Uterus (tissue), 4 donors: ENCODE results near the gene CD22. TPM values are rescaled to one million over a fixed set of nuclear protein-coding genes. Genes with fewer than 3 reads are reported as not detected.

Source experiments
- DNase-seq, 2 donors: peaks; one replicate each; pipeline ENCODE4 v3.0.0-alpha.2; 2019 to 2020
- H3K27ac ChIP-seq, 2 donors: fragments of 200-600 bp; sonication (generic); 1 replicate in 1 of 2; 2 replicates in 1 of 2; pipeline ENCODE4 v1.5.1; 2016 to 2018
- H3K27me3 ChIP-seq, 2 donors: fragments of 200-600 bp; sonication (generic); one replicate each; pipeline ENCODE4 v1.5.1; 2018 to 2019; ENCODE audit warnings: control low read depth in 1 of 2
- H3K36me3 ChIP-seq, 2 donors: fragments of 200-600 bp; sonication (generic); one replicate each; pipeline ENCODE4 v1.5.1; 2019; ENCODE audit warnings: control low read depth in 1 of 2
- H3K4me1 ChIP-seq, 2 donors: fragments of 200-600 bp; sonication (generic); one replicate each; pipeline ENCODE4 v1.5.1; 2018 to 2019; ENCODE audit warnings: control low read depth in 1 of 2
- H3K4me3 ChIP-seq, 2 donors: fragments of 200-600 bp; sonication (generic); 1 replicate in 1 of 2; 2 replicates in 1 of 2; pipeline ENCODE4 v1.5.1; 2018 to 2019; ENCODE audit warnings: mild to moderate bottlenecking in 1 of 2
- H3K9me3 ChIP-seq, 2 donors: fragments of 200-600 bp; sonication (generic); one replicate each; pipeline ENCODE4 v1.5.1; 2019; ENCODE audit warnings: control low read depth in 1 of 2
- CTCF ChIP-seq, 4 experiments: fragments of 200-600 bp in 2 of 4; fragments of 450-650 bp in 2 of 4; sonication (generic) in 2 of 4; IDR thresholded peaks; one replicate each; pipeline ENCODE4 v1.5.1; 2016 to 2019; ENCODE audit warnings: antibody characterized with exemption in 4 of 4, mild to moderate bottlenecking in 2 of 4, moderate library complexity in 1 of 4
- POLR2A ChIP-seq, 2 donors: fragments of 450-650 bp; IDR thresholded peaks; one replicate each; pipeline ENCODE4 v1.6.1; 2016; ENCODE audit warnings: antibody characterized with exemption in 2 of 2, mild to moderate bottlenecking in 1 of 2, moderate library complexity in 1 of 2
- intact Hi-C: fragments of 100-400 bp; cut with DNase I; formaldehyde crosslinking; loops from one replicate; pipeline ENCODE4 v1.15.1; 2023; ENCODE audit warnings: low total_unique reads
- total RNA-seq, 4 donors: library from RNA; depleted of rRNA in 3 of 4; stranded (reverse); fragments of >200 nt in 3 of 4; gene quantifications; one replicate each; pipeline versions ENCODE4 v1.1.0 to v1.2.4, GENCODE V29; 2014 to 2023
- donor health status: DM: yes; HTN: yes; CAD: no.

CD22 gene
- total RNA-seq = 1 to 10 TPM in 2 of 4 donors, under 1 TPM in 2; under 0.01 to 9.4 (median 1.3) TPM

DNA sequence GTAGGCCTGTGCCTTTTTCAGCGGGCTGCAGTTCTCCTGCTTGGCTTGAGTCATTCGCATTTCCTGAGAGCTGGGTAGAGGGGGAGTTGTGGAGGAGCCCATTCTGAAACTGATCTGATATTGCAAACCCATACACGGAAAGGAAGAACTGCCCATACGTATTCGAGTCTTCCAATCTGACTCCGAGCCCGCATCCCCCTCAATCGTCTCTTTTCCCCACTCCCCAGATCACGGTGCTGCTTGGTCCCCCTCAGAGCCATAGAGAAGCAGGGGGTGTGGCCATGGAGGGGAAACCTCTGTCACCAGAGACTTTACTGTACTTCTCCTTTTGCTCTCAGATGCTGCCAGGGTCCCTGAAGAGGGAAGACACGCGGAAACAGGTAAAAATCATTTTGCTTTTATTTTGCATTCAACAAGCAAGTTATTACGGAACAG is at the start of gene CD22:
TSS of gene CD22 (plus strand) at position 337 of the 435 bp plus-strand sequence. CDS start 2,854 bp downstream, outside the sequence.
- Histone ChIP-seq H3K36me3 (no peaks in the 10 kb centered on the region), H3K9me3 (no peaks in the 10 kb centered on the region), H3K4me1 (no peaks in the 10 kb centered on the region), H3K4me3 (no peak within 1 kb of the TSS), H3K27me3 (no peaks in the 10 kb centered on the region), H3K27ac (no peak within 1 kb of the TSS)
- intact Hi-C loops = no loop called here
- no peak for TF ChIP-seq POLR2A (IDR thresholded peaks at IDR 0.05)
- no peak for TF ChIP-seq CTCF (IDR thresholded peaks at IDR 0.05)
- no peak for DNase-seq

DNA sequence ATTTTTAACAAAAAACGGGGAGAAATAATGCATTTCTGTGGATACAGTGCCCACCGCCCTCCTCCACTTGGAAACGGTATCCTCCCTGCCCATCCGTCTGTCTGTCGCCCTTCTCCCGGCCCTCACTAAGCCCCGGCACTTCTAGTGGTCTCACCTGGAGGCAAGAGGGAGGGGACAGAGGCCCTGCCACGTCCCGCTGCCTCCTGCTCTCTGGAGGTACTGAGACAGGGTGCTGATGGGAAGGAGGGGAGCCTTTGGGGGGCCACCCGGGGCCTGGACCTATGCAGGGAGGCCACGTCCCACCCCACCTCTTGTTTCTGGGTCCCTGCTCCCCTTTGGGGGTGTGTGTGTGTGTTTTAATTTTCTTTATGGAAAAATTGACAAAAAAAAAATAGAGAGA is 49.6 kb upstream of the CD22 start:
- intact Hi-C loops = no loop called here
- TF ChIP-seq CTCF (IDR thresholded peaks at IDR 0.05) (no peak), POLR2A (IDR thresholded peaks at IDR 0.05) (no peak)
- H3K4me1 ChIP-seq = no peaks in the 10 kb centered on the region
- no peaks in the 10 kb centered on the region for H3K27me3 ChIP-seq
- H3K9me3 ChIP-seq = no peaks in the 10 kb centered on the region
- no peaks in the 10 kb centered on the region for H3K36me3 ChIP-seq
- DNase-seq = no peak
- H3K4me3 ChIP-seq = no peak overlapping the region
- H3K27ac ChIP-seq = no peak overlapping the region

- Histone ChIP-seq H3K4me3 (no peak overlapping the region), H3K9me3 (no peaks in the 10 kb centered on the region), H3K27me3 (no peaks in the 10 kb centered on the region), H3K27ac (no peak overlapping the region), H3K4me1 (no peaks in the 10 kb centered on the region), H3K36me3 (no peaks in the 10 kb centered on the region)
- no peak for TF ChIP-seq CTCF (IDR thresholded peaks at IDR 0.05)
- no peak for TF ChIP-seq POLR2A (IDR thresholded peaks at IDR 0.05)
- intact Hi-C loops = no loop called here
- DNase-seq = no peak
These were observed 48.8 kb upstream of the CD22 start for GRCh38 chr19:35279985-35280821.

DNA sequence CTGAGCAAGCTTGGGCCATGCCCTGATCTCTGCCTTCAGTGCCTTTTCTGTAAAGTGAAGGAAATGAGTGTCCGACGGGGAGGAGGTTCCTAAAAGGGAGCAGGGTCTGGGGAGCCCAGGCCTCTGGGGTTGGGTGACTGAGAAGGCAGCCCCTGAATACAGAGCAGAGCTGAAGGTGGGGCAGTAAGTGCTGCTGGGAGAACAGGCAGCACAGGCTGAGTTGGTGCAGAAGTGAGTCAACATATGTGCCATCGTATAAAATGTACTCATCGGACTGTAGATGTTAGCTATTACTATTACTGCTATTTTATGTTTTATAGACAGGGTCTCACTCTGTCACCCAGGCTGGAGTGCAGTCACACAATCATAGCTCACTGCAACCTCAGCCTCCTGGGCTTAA is 47.7 kb upstream of the CD22 start:
- Histone ChIP-seq H3K36me3 (no peaks in the 10 kb centered on the region), H3K9me3 (no peaks in the 10 kb centered on the region), H3K4me3 (no peak overlapping the region), H3K27ac (no peak overlapping the region), H3K27me3 (no peaks in the 10 kb centered on the region), H3K4me1 (no peaks in the 10 kb centered on the region)
- intact Hi-C loops = no loop called here
- no peak for TF ChIP-seq CTCF (IDR thresholded peaks at IDR 0.05)
- no peak for TF ChIP-seq POLR2A (IDR thresholded peaks at IDR 0.05)
- no peak for DNase-seq
